Activated T-helper 1 cell treated with anti-CD3 and anti-CD28 coated beads, Interleukin-12 subunit alpha, Interleukin-12 subunit beta, Interleukin-2, Interleukin-4 antibody, amounts not matched to agents 30 ng/mL and 10 ng/mL and 1 ng/mL, durations not matched to agents 14 hours and 24 hours and 36 hours (primary cell): ENCODE measurements around the gene ZNF273. TPM values are rescaled to one million over a fixed set of nuclear protein-coding genes. Genes with fewer than 3 reads are reported as not detected.
A peak's percentile ranks its signal among the peaks of the same experiment; 100 is the strongest.

ENCODE experiments used
- DNase-seq: peaks from one replicate; pipeline ENCODE4 v3.0.0; 2021; ENCODE audit warnings: low spot score
- H3K27ac Mint-ChIP-seq: one replicate; pipeline ENCODE4 v1.8.0; 2021; ENCODE audit warnings: mild to moderate bottlenecking, mixed read lengths
- H3K27me3 Mint-ChIP-seq: one replicate; pipeline ENCODE4 v1.8.0; 2022; ENCODE audit warnings: mild to moderate bottlenecking, moderate library complexity, mixed read lengths; ENCODE audit not compliant: insufficient read depth
- H3K36me3 Mint-ChIP-seq: one replicate; pipeline ENCODE4 v1.8.0; 2021; ENCODE audit warnings: low read depth, mixed read lengths
- H3K4me1 Mint-ChIP-seq: one replicate; pipeline ENCODE4 v1.8.0; 2021; ENCODE audit warnings: low read depth, mixed read lengths
- H3K4me3 Mint-ChIP-seq: one replicate; pipeline ENCODE4 v1.8.0; 2021; ENCODE audit warnings: mild to moderate bottlenecking, moderate library complexity, mixed read lengths
- H3K9me3 Mint-ChIP-seq: one replicate; pipeline ENCODE4 v1.8.0; 2021; ENCODE audit warnings: mixed read lengths
- intact Hi-C: fragments of 100-400 bp; cut with micrococcal nuclease; formaldehyde crosslinking; loops from one replicate; pipeline ENCODE4 v1.15.1; 2024
- total RNA-seq: library from RNA; stranded (reverse); gene quantifications from 2 replicates; pipeline ENCODE4 v1.2.3, GENCODE V29; 2022

The ZNF273 gene
- total RNA-seq, 1 donor from 2014 or later, result 9.3 TPM

- H3K4me1 Mint-ChIP-seq, result no peaks in the 10 kb centered on the region
- peaks cover 13% of the 10 kb centered on the region for H3K27me3 Mint-ChIP-seq
- H3K27ac Mint-ChIP-seq, result no peak overlapping the region
- intact Hi-C loops, result no loop called here
- H3K9me3 Mint-ChIP-seq, result peaks cover 34% of the 10 kb centered on the region
- DNase-seq, result no peak
- H3K4me3 Mint-ChIP-seq, result no peak overlapping the region
- peaks cover 2% of the 10 kb centered on the region for H3K36me3 Mint-ChIP-seq
Observed at GRCh38 chr7:64879800-64880199, 23.3 kb upstream of the ZNF273 start.

DNA sequence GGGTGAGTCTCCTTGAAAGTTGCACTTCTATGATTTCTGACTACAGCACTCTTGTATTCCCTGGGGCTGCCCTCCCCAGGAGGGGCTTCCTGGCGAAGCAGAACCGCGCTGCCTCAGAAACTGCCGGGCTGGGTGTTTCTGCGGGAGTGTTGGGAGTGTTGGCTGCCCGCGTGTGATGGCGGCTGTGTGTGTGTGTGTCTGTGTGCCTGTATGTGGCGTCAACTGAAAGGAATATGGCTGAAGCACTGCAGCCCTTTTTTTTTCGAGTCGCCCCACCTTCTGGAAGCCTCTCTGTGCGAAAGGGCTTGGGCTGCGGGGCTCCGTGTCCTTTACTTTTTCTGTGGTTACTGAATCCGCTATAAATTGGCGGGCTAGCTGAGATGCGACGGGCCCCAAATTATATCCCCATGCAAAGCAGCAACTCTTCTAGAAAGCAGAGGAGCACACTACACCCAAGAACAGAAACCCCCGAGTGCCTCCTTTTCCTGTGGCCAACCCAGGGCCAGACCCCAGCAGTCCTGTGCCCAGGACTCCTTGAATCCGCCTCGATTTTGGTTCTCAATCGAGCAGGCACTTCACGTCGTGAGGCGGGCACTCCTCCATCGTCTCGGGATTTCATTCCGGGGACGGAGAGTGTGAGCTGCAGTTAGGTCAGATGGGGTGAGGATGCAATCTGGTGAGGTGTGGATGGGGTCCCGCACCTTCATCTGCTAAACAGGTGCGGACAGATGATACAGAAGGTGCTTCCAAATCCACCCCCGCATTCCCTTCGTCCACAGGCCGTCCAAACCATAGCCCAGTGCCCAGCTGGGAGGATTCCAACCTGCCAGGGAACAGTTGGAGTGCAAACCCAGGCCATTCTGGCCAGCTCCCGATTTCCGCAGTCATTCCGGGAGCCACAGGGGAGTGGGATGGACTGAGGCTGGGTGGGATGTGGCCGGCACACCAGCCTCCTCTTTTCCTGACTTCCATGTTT lies 22.5 kb upstream of the ZNF273 start:
- no peak for DNase-seq
- no peak overlapping the region for H3K4me3 Mint-ChIP-seq
- peaks cover 13% of the 10 kb centered on the region for H3K27me3 Mint-ChIP-seq
- H3K27ac Mint-ChIP-seq, result no peak overlapping the region
- H3K36me3 Mint-ChIP-seq, result peaks cover 4% of the 10 kb centered on the region
- H3K9me3 Mint-ChIP-seq, result peaks cover 30% of the 10 kb centered on the region
- H3K4me1 Mint-ChIP-seq, result no peaks in the 10 kb centered on the region
- intact Hi-C loops, result no loop called here

DNA sequence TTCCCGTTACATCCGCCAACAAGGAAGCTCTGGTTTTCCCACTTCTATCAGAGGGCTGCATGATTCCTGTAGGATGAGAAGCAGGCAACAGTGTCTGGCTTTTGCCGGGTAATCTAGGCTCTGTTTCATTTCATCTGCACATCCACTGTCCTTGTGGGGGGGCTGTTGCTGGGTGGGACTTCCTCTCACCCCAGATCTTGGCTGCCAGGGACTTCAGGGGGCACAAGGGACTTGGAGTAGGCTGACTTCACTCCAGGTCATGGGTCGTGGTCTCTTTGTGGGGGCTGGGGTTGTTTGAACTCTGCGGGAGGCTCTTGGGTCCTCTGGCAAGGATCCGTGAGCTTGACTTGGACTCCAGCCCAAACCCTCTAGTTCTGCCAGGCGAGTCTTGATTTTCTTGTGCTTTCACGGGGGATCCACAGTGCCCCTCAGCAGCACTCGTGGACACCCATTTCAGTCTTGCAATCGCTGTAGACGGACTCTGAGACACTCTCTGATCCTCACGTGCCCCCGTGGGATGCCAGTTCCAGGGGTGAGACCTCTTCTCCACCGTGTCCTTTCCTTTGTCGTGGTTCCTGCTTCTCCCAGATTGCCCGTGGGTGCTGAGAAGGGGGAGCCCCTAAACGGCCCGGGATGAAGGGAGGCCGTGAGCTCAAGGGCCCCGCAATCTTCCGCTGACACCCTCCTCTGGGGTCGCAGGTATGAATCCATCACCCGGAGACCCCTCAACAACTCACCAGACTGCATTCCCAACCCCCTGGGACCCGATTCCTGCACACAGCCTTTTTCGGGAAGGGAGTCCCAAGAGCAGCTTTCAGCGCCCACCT lies 21.4 kb upstream of the ZNF273 start:
- peaks cover 30% of the 10 kb centered on the region for H3K9me3 Mint-ChIP-seq
- no peak overlapping the region for H3K4me3 Mint-ChIP-seq
- intact Hi-C loops, result no loop called here
- H3K27me3 Mint-ChIP-seq, result peaks cover 13% of the 10 kb centered on the region
- no peak for DNase-seq
- H3K27ac Mint-ChIP-seq, result no peak overlapping the region
- H3K4me1 Mint-ChIP-seq, result no peaks in the 10 kb centered on the region
- H3K36me3 Mint-ChIP-seq, result peaks cover 4% of the 10 kb centered on the region

GRCh38 chr7:64882341-64883112 lies 20.5 kb upstream of the ZNF273 start:
- Mint-ChIP-seq H3K27me3 (peaks cover 13% of the 10 kb centered on the region), H3K9me3 (peaks cover 30% of the 10 kb centered on the region), H3K4me3 (peak overlapping the region; percentile 63), H3K27ac (no peak overlapping the region), H3K4me1 (no peaks in the 10 kb centered on the region), H3K36me3 (peaks cover 4% of the 10 kb centered on the region)
- intact Hi-C loops, result no loop called here
- no peak for DNase-seq

DNA sequence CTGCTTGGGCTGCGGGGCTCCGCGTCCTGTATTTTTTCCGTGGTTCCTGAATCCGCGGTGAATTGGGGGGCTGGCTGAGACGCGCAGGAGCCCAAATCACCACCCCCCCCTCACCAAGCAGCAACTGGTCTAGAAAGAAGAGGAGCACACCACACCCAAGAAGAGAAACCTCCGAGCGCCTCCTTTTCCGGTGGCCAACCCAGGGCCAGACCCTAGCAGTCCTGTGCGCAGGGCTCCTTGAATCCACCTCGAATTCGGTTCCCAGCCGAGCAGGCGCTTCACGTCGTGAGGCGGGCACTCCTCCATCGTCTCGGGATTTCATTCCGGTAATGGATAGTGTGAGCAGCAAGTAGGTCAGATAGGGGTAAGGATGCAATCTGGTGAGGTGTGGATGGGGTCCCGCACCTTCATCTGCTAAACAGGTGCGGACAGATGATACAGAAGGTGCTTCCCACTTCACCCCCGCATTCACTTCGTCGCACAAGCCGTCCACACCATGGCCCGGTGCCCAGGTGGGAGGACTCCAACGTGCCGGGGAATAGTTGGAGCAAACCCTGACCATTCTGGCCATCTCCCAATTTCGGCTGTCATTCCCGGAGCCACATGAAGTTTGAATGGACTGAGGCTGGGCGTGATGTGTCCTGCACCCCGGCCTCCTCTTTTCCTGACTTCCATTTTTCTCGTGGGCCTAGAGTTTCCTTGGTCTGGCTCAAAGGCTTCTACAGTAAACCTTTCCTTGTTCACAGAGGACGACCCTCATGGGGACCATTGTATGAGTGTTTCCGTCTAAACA lies 19.8 kb upstream of the ZNF273 start:
- H3K9me3 Mint-ChIP-seq, result peaks cover 24% of the 10 kb centered on the region
- intact Hi-C loops, result no loop called here
- H3K36me3 Mint-ChIP-seq, result peaks cover 4% of the 10 kb centered on the region
- H3K4me1 Mint-ChIP-seq, result peaks cover 4% of the 10 kb centered on the region
- no peak for DNase-seq
- no peak overlapping the region for H3K27ac Mint-ChIP-seq
- peaks cover 17% of the 10 kb centered on the region for H3K27me3 Mint-ChIP-seq
- H3K4me3 Mint-ChIP-seq, result peak overlapping the region; percentile 63

DNA sequence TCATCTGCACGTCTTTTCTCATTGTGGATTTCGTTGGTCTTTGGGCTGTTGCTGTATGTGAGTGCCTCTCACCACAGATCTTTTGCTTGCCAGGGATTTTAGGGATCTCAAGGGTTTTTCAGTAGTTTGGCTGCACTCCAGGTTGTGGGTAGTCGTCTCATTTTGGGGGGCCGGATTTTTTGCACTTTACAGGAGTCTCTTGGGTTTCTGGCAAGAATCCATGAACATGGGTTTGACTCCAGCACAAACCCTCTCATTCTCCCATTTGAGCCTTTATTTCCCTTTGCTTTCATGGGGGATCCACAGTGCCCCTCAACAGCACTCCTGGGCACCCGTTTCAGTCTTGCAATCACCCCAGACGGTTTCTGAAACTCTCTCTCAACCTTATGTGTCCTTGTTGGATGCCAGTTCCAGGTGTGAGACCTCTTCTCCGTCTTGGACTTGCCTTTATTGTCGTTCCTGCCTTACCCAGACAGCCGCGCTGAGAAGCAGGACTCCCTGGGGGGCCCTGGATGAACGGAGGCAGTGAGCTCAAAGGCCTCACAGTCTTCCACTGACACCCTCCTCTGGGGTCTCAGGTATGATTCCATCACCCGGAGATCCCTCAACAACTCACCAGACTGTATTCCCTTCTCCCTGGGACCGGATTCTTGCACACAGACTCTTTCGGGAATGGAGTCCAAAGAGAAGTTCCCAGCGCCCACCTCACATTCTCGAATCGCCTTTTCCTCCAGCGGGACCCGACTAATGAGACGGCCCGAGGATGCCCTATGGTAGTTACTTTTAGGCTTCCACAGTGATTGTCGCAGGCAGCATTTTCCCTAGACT lies 18.8 kb upstream of the ZNF273 start:
- peaks cover 14% of the 10 kb centered on the region for H3K9me3 Mint-ChIP-seq
- H3K4me3 Mint-ChIP-seq, result no peak overlapping the region
- H3K4me1 Mint-ChIP-seq, result peaks cover 10% of the 10 kb centered on the region
- peaks cover 1% of the 10 kb centered on the region for H3K36me3 Mint-ChIP-seq
- no peak overlapping the region for H3K27ac Mint-ChIP-seq
- no peak for DNase-seq
- intact Hi-C loops, result no loop called here
- H3K27me3 Mint-ChIP-seq, result peaks cover 23% of the 10 kb centered on the region

- Mint-ChIP-seq H3K36me3 (peaks cover 1% of the 10 kb centered on the region), H3K4me1 (peaks cover 10% of the 10 kb centered on the region), H3K4me3 (no peak overlapping the region), H3K27ac (no peak overlapping the region), H3K9me3 (peaks cover 11% of the 10 kb centered on the region), H3K27me3 (peaks cover 23% of the 10 kb centered on the region)
- no peak for DNase-seq
- intact Hi-C loops, result loop anchor here (5.0 kb wide), 1 partner anchor 93 kb away; the partner anchor contains the start of gene ZNF138
Observed at GRCh38 chr7:64884913-64885370, 18.1 kb upstream of the ZNF273 start.

DNA sequence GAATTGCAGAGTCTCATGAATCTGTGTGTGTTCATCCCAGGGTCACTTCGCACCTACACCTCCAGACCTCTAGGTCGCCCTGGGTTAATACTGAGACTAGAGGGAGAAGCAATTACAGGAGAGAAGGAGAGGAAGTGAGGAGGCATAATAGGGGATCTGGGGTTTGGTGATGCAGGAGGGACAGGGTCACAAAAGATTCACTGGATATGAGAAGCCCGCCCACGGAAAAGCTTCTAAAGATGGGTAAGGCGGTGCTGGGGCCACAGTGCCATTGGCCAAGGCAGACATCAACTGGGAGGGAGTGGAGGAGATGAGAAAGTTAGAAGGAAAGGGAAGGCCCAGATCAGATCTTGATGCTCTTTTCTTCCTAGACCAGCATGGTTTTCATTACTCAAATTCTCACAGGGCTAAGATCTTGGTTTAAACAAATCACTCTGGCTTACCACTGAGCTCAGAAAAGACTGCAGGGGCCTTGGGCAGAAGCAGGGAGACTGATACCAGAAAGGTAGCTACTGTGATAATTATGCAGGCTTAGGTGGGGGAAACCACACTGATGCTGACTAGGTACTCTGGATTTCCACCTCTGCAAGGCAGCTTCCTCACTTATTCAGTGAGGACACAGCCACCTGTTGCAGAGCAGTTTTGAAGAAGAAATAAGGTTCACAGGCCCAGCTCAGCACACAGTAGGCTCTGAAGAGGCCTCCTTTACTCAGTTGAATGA lies 17.4 kb upstream of the ZNF273 start:
- H3K27ac Mint-ChIP-seq, result no peak overlapping the region
- no peak overlapping the region for H3K4me3 Mint-ChIP-seq
- DNase-seq, result no peak
- peaks cover 11% of the 10 kb centered on the region for H3K9me3 Mint-ChIP-seq
- peaks cover 1% of the 10 kb centered on the region for H3K36me3 Mint-ChIP-seq
- H3K4me1 Mint-ChIP-seq, result peaks cover 10% of the 10 kb centered on the region
- intact Hi-C loops, result loop anchor here (5.0 kb wide), 1 partner anchor 93 kb away; the partner anchor contains the start of gene ZNF138
- peaks cover 23% of the 10 kb centered on the region for H3K27me3 Mint-ChIP-seq

GRCh38 chr7:64886956-64887545 lies 16.0 kb upstream of the ZNF273 start:
- no peak for DNase-seq
- Mint-ChIP-seq H3K27me3 (peaks cover 23% of the 10 kb centered on the region), H3K9me3 (peaks cover 4% of the 10 kb centered on the region), H3K4me1 (peaks cover 10% of the 10 kb centered on the region), H3K27ac (no peak overlapping the region), H3K36me3 (peaks cover 1% of the 10 kb centered on the region), H3K4me3 (peak overlapping the region; percentile 19)
- intact Hi-C loops, result loop anchor here (5.0 kb wide), 1 partner anchor 95 kb away; the partner anchor contains the start of gene ZNF138

DNA sequence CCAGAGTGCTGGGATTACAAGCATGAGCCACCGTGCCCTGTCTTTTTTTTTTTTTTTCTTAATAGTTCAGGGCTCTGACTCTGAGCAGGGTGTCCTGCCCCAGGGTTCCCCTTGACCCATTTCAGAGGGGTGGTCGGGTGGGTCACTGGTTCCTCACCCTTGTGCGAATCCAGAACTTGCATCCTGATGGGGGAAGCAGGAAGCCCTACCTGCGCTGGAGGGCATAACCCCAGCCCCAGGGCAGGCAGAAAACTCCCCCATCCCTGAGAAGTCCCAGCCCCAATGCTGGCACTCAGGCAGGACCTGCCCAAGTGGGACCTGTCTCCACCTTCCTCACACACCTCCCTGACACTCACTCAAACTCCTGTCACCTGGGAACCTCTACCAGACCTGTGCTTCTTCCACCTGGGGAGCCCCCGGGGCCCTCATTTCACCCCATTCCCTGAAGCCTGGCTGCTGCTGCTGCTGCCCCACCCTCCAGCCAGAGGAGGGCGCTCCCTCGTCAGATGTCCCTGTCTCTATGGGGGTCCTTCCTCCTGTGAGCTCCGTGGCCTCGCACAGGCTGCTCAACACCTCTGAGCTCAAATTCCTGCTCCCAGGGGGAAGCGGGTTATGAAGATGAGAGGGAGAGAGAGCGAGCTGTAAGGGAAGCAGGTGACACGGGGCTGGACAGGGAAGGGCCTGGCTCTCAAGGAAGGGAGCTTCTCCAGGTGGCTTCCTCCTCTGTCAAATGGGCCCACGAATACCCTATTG lies 15.1 kb upstream of the ZNF273 start:
- Mint-ChIP-seq H3K4me3 (peak overlapping the region; percentile 85), H3K4me1 (peaks cover 10% of the 10 kb centered on the region), H3K27me3 (peaks cover 23% of the 10 kb centered on the region), H3K27ac (no peak overlapping the region), H3K36me3 (peaks cover 1% of the 10 kb centered on the region), H3K9me3 (peaks cover 3% of the 10 kb centered on the region)
- no peak for DNase-seq
- intact Hi-C loops, result loop anchor here (5.0 kb wide), 1 partner anchor 96 kb away; the partner anchor contains the start of gene ZNF138
